Inferior parietal cortex (tissue), 1 donor: ENCODE data around the gene SH3BGRL3.
"Not testable (repeated sequence)": the region's sequence is repeated elsewhere in the genome, so short reads cannot be mapped to it uniquely, and the experiment has no call there.

ENCODE experiments used
- DNase-seq: peaks from one replicate; pipeline ENCODE4 v3.0.0-alpha.2; 2016; ENCODE audit errors: extremely low spot score

Gene SH3BGRL3

DNA sequence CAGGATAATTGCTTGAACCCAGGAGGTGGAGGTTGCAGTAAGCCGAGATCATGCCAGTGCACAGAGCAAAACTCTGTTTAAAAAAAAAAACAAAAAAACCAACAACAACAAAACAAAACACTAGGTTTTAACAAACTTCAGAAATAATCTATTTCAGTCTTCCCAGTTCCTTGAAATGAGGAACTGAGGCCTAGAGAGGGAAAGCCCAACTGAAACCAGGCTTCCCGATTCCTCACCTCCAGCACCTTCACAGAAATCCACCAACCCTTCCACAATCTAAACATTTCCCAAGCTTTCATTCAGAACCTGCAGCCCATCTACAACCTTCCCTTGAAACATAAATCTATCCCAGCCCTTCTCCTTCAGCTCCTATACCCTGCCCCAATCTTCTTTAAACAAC, 37.3 kb downstream of the SH3BGRL3 start:
- DNase-seq: no peak

DNA sequence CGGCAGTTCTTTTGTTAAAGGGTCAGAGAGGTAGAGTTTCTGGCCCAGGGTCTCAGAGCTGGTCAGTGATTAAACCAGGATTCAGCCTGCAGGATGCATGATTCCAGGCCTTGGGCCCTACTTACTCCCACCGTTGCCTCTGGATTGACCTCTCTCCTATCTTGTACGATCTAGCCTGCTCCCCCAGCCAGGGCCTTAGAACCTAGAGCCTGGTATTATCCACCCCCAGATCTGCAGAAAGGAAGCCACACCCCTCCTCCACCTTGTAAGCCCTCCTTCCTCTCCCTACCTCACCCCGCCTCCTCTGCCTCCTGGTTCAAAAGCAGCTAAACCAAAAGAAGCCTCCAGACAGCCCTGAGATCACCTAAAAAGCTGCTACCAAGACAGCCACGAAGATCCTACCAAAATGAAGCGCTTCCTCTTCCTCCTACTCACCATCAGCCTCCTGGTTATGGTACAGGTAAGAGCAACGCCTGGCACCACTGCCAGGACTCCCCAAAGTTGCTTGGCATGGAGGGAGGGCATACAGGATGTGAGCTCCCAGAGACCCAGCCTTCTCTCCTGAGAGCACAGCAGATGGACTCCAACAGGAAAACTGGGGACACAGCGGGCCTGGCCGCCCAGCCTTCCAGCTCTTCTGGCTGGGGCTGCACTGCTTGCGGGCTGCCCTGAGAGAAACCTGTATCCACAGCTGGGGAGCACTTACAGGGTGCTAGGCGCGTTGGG, 37.9 kb downstream of the SH3BGRL3 start, which contains the start of gene CD52:
CD52 (plus strand) TSS at position 347 of the 726 bp plus-strand sequence; CDS start at position 407, 60 bp downstream.
- DNase-seq: no peak

DNA sequence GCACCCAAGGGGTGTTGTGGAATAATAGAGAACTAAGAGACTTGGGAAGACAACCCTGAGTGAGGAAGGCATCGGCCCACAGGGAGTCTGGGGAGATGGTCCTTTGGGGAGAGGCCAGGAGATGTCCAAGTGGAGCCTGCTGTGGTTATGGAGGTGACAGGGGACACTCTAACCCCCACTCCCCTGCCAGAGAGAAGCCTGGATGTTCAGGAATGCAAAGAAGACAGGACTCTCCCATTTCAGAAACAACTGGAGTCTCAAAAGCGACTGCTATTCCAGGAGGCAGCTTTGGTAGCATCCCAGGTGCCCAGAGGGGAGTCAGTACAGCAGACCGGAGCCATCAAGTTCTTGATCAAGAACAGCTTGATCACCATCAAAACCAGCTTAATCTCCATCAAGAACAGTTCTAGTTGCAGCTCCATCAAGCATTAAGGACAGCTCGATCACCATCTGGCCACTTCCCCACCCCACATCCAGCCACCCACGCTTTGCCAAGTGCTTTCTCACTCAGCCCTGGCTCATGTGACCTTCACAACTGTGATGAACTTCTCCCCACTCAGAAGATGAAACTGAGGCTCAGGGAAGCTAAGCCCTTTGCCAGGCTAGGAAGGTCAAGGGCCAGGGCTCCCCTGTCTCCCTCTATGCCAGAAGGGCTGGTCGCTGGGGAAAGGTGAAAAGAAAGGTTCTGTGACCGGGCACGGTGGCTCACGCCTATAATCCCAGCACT, 38.6 kb downstream of the SH3BGRL3 start:
- DNase-seq: no peak

DNA sequence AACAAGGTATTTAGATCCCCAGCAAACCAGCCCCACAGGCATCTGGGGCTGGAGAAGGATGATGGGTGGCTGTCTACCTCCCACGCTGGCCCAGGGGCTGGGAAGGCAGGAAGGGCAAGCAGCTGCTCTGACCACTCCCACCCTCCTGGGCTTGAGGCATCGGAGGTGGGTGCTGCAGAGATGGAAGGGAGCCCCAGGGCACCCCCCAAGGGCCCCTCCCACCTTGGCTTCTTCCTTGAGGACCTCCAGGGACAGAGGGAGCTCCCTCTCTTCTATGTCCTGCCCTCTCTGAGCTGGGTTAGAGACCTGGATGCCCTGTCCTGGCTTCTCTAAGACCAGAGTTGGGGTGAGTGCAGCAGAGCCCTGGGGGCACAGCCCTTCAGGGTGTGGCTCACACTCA, 41.0 kb downstream of the SH3BGRL3 start:
- no peak for DNase-seq

DNA sequence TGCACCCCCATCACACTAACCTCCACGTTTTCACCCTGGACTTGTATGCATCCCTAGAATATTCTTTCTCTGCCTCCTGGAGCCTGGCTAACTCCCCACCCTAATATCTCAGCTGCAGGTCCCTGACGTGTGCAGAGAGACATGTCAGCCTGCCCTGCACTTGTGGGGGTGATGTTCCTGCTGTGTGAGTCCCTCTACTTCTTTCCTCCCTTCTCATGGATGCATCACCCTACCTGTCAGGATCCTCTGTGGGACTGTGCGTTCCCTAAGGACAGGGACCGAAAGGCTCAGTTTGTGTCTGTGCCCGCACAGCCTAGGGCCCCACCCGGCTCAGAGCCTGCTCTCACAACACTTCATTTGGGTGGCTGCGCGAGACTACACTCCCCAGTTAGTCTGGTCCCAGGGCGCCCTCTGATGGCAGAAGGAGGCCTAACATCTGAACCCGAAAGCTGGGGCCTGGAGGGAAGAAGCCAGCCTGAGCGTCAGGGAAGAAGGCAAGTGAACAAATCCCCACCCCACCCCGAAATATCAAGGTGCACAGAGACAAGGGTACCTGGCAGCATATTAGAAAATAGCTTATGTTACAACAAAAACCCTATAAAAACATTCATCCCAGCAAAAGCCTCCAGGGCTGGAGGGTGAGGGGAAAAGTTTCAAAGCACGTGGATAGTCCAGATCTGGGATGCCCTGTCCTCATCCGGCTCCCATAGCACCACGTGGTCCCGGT, 41.6 kb downstream of the SH3BGRL3 start:
- peak; percentile 95 for DNase-seq

DNA sequence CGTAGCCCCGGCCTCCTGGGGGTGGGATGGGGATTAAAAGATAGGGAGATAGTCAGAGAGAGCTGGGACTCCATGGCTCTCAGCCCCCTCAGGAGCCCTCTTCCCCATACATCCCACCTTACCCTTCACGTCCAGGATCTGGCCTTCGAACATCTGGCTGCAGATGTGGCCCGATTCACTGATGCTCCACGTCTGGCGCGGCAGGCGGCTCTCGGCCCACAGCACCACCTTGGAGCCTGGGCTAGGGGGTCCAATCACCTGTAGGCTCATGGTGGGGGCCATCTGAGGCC, 42.1 kb downstream of the SH3BGRL3 start:
- DNase-seq: no peak

DNA sequence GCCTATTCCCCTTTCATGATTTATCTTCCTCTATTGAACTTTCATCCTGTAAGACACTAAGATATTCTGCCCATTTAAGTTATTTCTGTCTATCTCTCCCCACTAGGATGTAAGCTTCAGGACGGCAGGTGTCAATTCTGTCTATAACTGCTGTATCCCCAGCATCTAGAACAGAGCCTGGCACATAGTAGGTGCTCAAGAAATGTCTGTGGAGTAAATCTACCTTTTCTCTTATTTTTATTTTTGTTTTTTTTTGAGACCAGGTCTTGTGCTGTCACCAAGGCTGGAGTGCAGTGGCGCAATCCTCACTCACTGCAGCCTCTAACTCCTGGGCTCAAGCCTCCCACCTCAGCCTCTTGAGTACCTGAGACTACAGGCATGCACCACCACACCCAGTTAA, 43.5 kb downstream of the SH3BGRL3 start:
- no peak for DNase-seq

DNA sequence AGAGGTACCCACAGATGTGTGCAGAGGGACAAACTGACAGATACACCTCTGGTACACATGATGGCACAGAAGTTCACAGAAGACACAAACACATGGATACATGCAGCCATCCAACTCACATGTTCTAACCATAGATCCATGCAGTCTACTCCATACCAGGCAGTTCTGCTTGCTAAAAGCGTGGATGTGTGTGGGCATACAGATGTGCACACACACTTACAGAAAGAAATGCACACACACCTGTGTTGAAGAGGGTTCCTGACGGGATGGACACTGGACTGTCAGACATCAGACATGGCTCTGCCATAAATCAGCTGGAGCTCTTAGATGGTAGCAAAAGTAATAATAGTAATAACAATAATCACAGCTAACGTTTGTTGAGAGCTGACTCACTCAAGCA, 44.7 kb downstream of the SH3BGRL3 start:
- no peak for DNase-seq

DNA sequence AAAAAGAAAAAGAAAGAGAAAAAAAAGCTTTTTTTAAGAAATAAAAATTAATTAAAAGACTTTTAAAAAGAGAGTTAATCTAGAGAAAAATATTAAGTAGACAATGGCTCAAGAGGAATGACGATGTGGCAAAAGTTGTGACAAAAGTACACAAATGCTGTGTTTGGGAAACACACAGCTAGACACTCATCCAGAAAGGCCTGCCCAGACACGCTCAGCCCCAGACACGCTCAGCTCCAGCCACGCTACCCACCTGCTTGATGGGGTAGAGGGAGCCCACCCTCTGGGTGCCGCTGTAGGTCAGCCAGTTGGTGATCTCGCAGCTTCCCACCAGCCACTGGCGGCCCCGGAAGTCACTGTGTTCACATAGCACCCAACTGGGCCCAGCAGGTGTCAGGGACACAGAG, 48.1 kb downstream of the SH3BGRL3 start:
- no peak for DNase-seq

DNA sequence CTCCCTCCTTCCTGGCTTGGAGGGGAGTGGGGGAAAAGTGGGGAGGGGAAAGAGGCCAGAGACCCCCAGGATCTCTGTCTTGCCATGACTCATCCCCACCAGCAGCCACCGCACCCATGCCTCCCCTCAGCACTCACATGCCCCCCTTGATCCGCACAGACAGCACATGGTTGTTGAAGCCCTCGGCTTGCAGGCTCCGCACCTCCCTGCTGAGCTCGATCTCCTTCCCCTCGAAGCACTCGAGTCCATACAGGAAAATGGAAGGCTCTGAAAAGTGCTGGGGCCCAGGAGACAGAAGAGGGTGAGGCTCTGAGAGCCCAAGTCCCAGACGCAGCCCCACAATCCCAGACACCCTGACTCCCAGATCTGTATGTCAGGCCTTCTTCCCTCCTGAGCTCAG, 48.7 kb downstream of the SH3BGRL3 start:
- no peak for DNase-seq

DNA sequence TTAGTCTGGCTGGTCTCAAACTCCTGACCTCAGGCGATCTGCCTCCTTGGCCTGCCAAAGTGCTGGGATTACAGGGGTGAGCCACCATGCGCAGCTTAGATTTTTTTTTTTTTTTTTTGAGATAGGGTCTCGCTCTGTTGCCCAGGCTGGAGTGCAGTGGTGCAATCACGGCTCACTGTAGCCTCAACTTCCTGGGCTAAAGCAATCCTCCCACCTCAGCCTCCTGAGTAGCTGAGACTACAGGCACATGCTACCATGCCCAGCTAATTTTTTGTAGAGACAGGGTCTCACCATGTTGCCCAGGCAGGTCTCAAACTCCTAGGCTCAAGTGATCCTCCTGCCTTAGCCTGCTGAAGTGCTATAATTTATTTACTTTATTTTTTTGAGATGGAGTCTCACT, 49.5 kb downstream of the SH3BGRL3 start:
- not testable (repeated sequence) for DNase-seq

DNA sequence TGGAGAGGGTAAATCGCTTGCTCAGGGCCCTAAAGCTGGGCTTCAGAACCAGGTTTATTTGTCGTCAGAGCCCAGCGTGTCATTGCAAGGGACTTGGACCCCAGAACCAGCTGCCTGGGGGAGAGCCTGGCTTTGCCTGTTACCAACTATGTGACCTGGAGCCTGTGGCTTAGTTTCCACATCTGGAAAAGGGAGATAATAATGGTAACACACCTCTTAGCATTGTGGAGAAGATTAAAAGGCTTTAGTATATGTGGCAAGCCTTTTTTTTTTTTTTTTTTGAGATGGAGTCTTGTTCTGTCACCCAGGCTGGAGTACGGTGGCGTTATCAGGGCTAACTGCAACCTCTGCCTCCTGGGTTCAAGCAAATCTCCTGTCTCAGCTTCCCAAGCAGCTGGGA, 50.4 kb downstream of the SH3BGRL3 start:
- no peak for DNase-seq
